DOHH2 (cell line): ENCODE results near the gene MIA.

ENCODE experiments used
- H3F3A ChIP-seq: fragments of 200-600 bp; sonication (generic), shearing (Covaris generic); 2 replicates; pipeline ENCODE4 v1.6.0; 2016; ENCODE audit warnings: antibody characterized with exemption, mild to moderate bottlenecking; ENCODE audit not compliant: control insufficient read depth, insufficient read depth
- H3K27ac ChIP-seq: fragments of 200-600 bp; sonication (generic); 2 replicates; pipeline ENCODE4 v1.5.1; 2014; ENCODE audit warnings: low read depth, mild to moderate bottlenecking, low read length, moderate library complexity
- H3K27me3 ChIP-seq: fragments of 200-600 bp; sonication (generic); 2 replicates; pipeline ENCODE4 v1.6.1; 2014; ENCODE audit warnings: mild to moderate bottlenecking, low read length, mixed read lengths; ENCODE audit not compliant: control insufficient read depth
- H3K36me3 ChIP-seq: fragments of 200-600 bp; sonication (generic); 2 replicates; pipeline ENCODE4 v1.6.1; 2014; ENCODE audit warnings: mild to moderate bottlenecking, low read length, moderate library complexity, mixed read lengths; ENCODE audit not compliant: control insufficient read depth
- H3K4me1 ChIP-seq: fragments of 200-600 bp; sonication (generic); 2 replicates; pipeline ENCODE4 v1.6.1; 2014; ENCODE audit warnings: mild to moderate bottlenecking, low read length, mixed read lengths; ENCODE audit not compliant: control insufficient read depth
- H3K4me2 ChIP-seq: fragments of 200-600 bp; sonication (generic); 2 replicates; pipeline ENCODE4 v1.6.0; 2014; ENCODE audit warnings: mild to moderate bottlenecking, low read length, moderate library complexity
- H3K4me3 ChIP-seq: fragments of 200-600 bp; sonication (generic); 2 replicates; pipeline ENCODE4 v1.5.1; 2014; ENCODE audit warnings: mild to moderate bottlenecking, low read length, mixed read lengths
- H3K79me2 ChIP-seq: fragments of 200-600 bp; sonication (generic); 2 replicates; pipeline ENCODE4 v1.6.1; 2014; ENCODE audit warnings: mild to moderate bottlenecking, low read length, mixed read lengths; ENCODE audit not compliant: control insufficient read depth
- H3K9me2 ChIP-seq: fragments of 200-600 bp; sonication (generic); replicated peaks from 2 replicates; pipeline ENCODE4 v1.6.1; 2014; ENCODE audit warnings: mild to moderate bottlenecking, low read length, mixed read lengths; ENCODE audit not compliant: control insufficient read depth
- H3K9me3 ChIP-seq: fragments of 200-600 bp; sonication (generic); 2 replicates; pipeline ENCODE4 v1.6.1; 2014; ENCODE audit warnings: antibody characterized with exemption, low read length, mixed read lengths; ENCODE audit not compliant: control insufficient read depth, insufficient read depth
- H4K20me1 ChIP-seq: fragments of 200-600 bp; sonication (generic); 2 replicates; pipeline ENCODE4 v1.6.0; 2014; ENCODE audit warnings: low read depth, mild to moderate bottlenecking, antibody characterized with exemption, low read length, moderate library complexity; ENCODE audit not compliant: control insufficient read depth, insufficient read depth
- CTCF ChIP-seq: fragments of 200-600 bp; sonication (generic); IDR thresholded peaks from one replicate; pipeline ENCODE4 v1.5.1; 2014; ENCODE audit warnings: antibody characterized with exemption, mild to moderate bottlenecking, low read depth, low read length; ENCODE audit not compliant: poor library complexity, severe bottlenecking
- EZH2phosphoT487 ChIP-seq: fragments of 200-600 bp; sonication (generic); IDR thresholded peaks from 2 replicates; pipeline ENCODE4 v1.6.1; 2017; ENCODE audit warnings: borderline replicate concordance, mild to moderate bottlenecking, antibody characterized with exemption, low read length, moderate library complexity, mixed read lengths

MIA gene

GRCh38 chr19:40777645-40777936 is 2.3 kb downstream of the MIA start:
- Histone ChIP-seq H3F3A (peaks cover 18% of the 10 kb centered on the region), H3K9me2 (no peaks in the 10 kb centered on the region), H3K9me3 (no peaks in the 10 kb centered on the region), H3K36me3 (peaks cover 6% of the 10 kb centered on the region; the same call in 1 of the 2 replicates), H3K4me3 (peak overlapping the region; percentile 89), H3K4me2 (peak overlapping the region; percentile 99), H3K27me3 (no peaks in the 10 kb centered on the region), H3K27ac (peak overlapping the region; percentile 99), H4K20me1 (no peaks in the 10 kb centered on the region), H3K79me2 (peaks cover 12% of the 10 kb centered on the region), H3K4me1 (peaks cover 51% of the 10 kb centered on the region)
- TF ChIP-seq EZH2phosphoT487 (no peak), CTCF (no peak)

GRCh38 chr19:40777937-40778705 is 2.8 kb downstream of the MIA start, which contains the start of gene RAB4B:
RAB4B (plus strand) TSS chr19:40778247; CDS start chr19:40778376, 129 bp downstream.
- Histone ChIP-seq H3K27me3 (no peaks in the 10 kb centered on the region), H3K79me2 (peaks cover 12% of the 10 kb centered on the region), H3K9me2 (no peaks in the 10 kb centered on the region), H3F3A (peaks cover 18% of the 10 kb centered on the region), H3K4me1 (peaks cover 51% of the 10 kb centered on the region), H3K27ac (peak within 1 kb of the TSS; percentile 99), H3K9me3 (no peaks in the 10 kb centered on the region), H3K36me3 (peaks cover 6% of the 10 kb centered on the region; the same call in 1 of the 2 replicates), H3K4me2 (peak within 1 kb of the TSS; percentile 99), H3K4me3 (peak within 1 kb of the TSS; percentile 89), H4K20me1 (no peaks in the 10 kb centered on the region)
- TF ChIP-seq EZH2phosphoT487 (no peak), CTCF (no peak)

GRCh38 chr19:40778706-40779284 is 3.5 kb downstream of the MIA start:
- H3K27me3 ChIP-seq, result no peaks in the 10 kb centered on the region
- H3K36me3 ChIP-seq, result peaks cover 6% of the 10 kb centered on the region; the same call in 1 of the 2 replicates
- no peaks in the 10 kb centered on the region for H3K9me2 ChIP-seq
- H3K9me3 ChIP-seq, result no peaks in the 10 kb centered on the region
- peak overlapping the region; percentile 89 for H3K4me3 ChIP-seq
- no peak for TF ChIP-seq CTCF
- no peak for TF ChIP-seq EZH2phosphoT487
- peaks cover 44% of the 10 kb centered on the region for H3K4me1 ChIP-seq
- H3F3A ChIP-seq, result peaks cover 18% of the 10 kb centered on the region
- H3K4me2 ChIP-seq, result peak overlapping the region; percentile 93
- peaks cover 12% of the 10 kb centered on the region for H3K79me2 ChIP-seq
- H3K27ac ChIP-seq, result peak overlapping the region; percentile 99
- H4K20me1 ChIP-seq, result no peaks in the 10 kb centered on the region
